Tibial nerve (tissue), 4 donors: ENCODE data around the gene PEX12. TPM values are rescaled to one million over a fixed set of nuclear protein-coding genes. Genes with fewer than 3 reads are reported as not detected.

ENCODE experiments used
- DNase-seq, 2 donors: peaks; one replicate each; pipeline ENCODE4 v3.0.0-alpha.2; 2019; ENCODE audit warnings: low spot score in 2 of 2
- H3K27ac ChIP-seq, 4 donors: fragments of 200-600 bp; sonication (generic) in 3 of 4; one replicate each; pipeline ENCODE4 v1.5.1; 2017 to 2019; ENCODE audit warnings: mild to moderate bottlenecking in 1 of 4
- H3K27me3 ChIP-seq, 2 donors: fragments of 200-600 bp; sonication (generic) in 1 of 2; one replicate each; pipeline versions ENCODE4 v1.5.1 to v1.6.0; 2017 to 2019
- H3K36me3 ChIP-seq, 3 donors: fragments of 200-600 bp; sonication (generic); one replicate each; pipeline ENCODE4 v1.5.1; 2018 to 2019
- H3K4me1 ChIP-seq, 4 donors: fragments of 200-600 bp; sonication (generic) in 3 of 4; one replicate each; pipeline ENCODE4 v1.5.1; 2017 to 2019
- H3K4me3 ChIP-seq, 4 donors: fragments of 200-600 bp; sonication (generic) in 3 of 4; one replicate each; pipeline ENCODE4 v1.5.1; 2017 to 2019; ENCODE audit warnings: mild to moderate bottlenecking in 1 of 4, moderate library complexity in 1 of 4
- H3K9me3 ChIP-seq, 4 donors: fragments of 200-600 bp; sonication (generic) in 3 of 4; one replicate each; pipeline ENCODE4 v1.5.1; 2017 to 2019
- CTCF ChIP-seq, 5 experiments: fragments of 200-600 bp in 3 of 5; fragments of 450-650 bp in 2 of 5; sonication (generic) in 3 of 5; IDR thresholded peaks; one replicate each; pipeline ENCODE4 v1.5.1; 2016 to 2019; ENCODE audit warnings: antibody characterized with exemption in 5 of 5, mild to moderate bottlenecking in 3 of 5, moderate library complexity in 2 of 5
- EP300 ChIP-seq, 2 donors: sonication (generic); formaldehyde crosslinking; IDR thresholded peaks; one replicate each; pipeline ENCODE4 v1.6.1; 2017; ENCODE audit warnings: antibody characterized with exemption in 2 of 2, mild to moderate bottlenecking in 1 of 2
- POLR2A ChIP-seq, 2 donors: fragments of 450-650 bp; IDR thresholded peaks; one replicate each; pipeline ENCODE4 v1.6.1; 2017; ENCODE audit warnings: antibody characterized with exemption in 2 of 2, mild to moderate bottlenecking in 2 of 2, moderate library complexity in 2 of 2
- WGBS, 2 donors: methylation state at CpG; one replicate each; pipeline ENCODE4 v1.1.5; 2018; 5-methylcytosine and 5-hydroxymethylcytosine counted together
- total RNA-seq, 4 donors: library from RNA; depleted of rRNA; stranded (reverse); fragments of >200 nt; gene quantifications; one replicate each; pipeline ENCODE4 v1.1.0, GENCODE V29; 2016

The PEX12 gene
- total RNA-seq, 4 donors from 2014 or later, result 4.2 to 10.8 (median 9.7) TPM

DNA sequence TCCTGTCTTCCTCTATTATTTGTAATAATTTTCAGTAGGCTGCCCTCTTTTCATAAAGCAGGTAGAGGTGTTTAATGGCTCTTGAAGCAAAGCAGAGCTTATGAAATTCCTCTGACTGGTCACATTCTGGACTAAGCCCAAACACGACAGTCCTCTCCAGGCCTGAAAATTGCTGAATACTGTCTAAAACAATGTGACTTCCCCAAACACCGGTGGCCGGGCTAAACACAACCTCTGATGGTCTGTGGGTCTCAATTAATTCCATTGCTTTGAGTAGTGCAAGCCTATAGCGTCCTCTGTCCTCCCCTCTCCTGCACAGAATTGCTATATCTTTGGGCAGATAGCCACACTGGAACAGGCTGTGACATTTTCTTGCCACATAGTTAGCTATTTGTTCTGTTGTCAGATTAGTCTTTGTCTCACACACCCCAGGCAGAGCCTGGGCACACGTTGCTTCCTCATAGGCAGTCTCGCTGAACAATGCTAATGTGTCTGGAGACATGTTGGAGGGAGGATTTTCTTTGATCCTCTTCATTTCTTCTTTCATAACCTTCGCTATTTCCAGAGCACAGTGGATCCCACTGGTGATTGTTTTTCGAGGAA is 30.1 kb downstream of the PEX12 start:
- H3K27me3 ChIP-seq, result no peaks in the 10 kb centered on the region
- H3K27ac ChIP-seq, result no peak overlapping the region
- no peaks in the 10 kb centered on the region for H3K9me3 ChIP-seq
- TF ChIP-seq POLR2A (IDR thresholded peaks at IDR 0.05) (no peak), CTCF (IDR thresholded peaks at IDR 0.05) (no peak), EP300 (IDR thresholded peaks at IDR 0.05) (no peak)
- H3K4me1 ChIP-seq, result no peaks in the 10 kb centered on the region
- WGBS, 2 donors, result 42 to 56% methylated on average over 8 of the region's 8 CpGs
- no peaks in the 10 kb centered on the region for H3K36me3 ChIP-seq
- H3K4me3 ChIP-seq, result no peak overlapping the region
- DNase-seq, result no peak

DNA sequence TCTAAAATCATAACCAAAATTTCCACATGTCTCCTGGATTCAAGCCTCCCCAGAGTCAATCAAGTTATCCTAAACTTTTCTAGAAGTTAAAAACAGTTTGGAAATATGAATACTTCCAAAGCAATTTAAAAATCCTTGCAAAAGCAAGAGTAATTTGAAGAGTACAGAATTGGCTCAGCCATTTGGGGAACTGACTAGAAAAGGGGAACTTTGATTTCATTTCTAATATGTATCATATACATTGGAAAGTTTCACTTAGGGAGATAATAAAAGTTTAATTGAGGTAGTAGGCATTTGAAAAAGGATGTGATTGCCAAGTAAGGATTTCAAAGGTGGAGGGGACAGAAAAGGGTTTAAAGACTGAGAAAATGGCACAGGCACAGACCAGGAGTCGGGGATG is 31.9 kb downstream of the PEX12 start:
- Histone ChIP-seq H3K4me1 (no peaks in the 10 kb centered on the region), H3K9me3 (no peaks in the 10 kb centered on the region), H3K27me3 (no peaks in the 10 kb centered on the region), H3K27ac (no peak overlapping the region), H3K4me3 (no peak overlapping the region), H3K36me3 (no peaks in the 10 kb centered on the region)
- TF ChIP-seq CTCF (IDR thresholded peaks at IDR 0.05) (no peak), POLR2A (IDR thresholded peaks at IDR 0.05) (no peak), EP300 (IDR thresholded peaks at IDR 0.05) (no peak)
- 66 to 67% methylated on average over 1 of the region's 1 CpG for WGBS, 2 donors
- DNase-seq, result no peak

DNA sequence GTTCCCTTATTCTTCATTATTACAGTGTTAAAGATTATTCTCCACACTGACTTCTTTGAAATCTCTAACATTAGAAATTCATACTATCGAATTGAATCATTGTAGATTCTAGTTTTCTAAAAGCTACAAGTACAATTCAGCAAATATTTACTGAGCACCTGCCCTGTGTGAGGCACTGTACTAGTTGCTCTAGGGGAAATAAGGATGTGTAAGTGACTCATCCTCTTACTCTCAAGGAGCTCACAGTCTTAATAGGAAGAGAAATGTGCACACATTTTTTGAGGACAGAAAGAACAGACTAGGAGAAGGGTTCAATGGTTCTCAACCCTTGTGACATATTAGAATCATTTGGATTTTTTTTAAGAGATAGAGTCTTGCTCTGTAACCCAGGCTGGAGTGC is 33.2 kb downstream of the PEX12 start:
- Histone ChIP-seq H3K36me3 (no peaks in the 10 kb centered on the region), H3K9me3 (no peaks in the 10 kb centered on the region), H3K4me3 (no peak overlapping the region), H3K27ac (no peak overlapping the region), H3K4me1 (peaks cover 0 to 8% (median 2%) of the 10 kb centered on the region in 4 donors), H3K27me3 (no peaks in the 10 kb centered on the region)
- 67 to 88% methylated on average over 1 of the region's 1 CpG for WGBS, 2 donors
- DNase-seq, result no peak
- no peak for TF ChIP-seq CTCF (IDR thresholded peaks at IDR 0.05)

DNA sequence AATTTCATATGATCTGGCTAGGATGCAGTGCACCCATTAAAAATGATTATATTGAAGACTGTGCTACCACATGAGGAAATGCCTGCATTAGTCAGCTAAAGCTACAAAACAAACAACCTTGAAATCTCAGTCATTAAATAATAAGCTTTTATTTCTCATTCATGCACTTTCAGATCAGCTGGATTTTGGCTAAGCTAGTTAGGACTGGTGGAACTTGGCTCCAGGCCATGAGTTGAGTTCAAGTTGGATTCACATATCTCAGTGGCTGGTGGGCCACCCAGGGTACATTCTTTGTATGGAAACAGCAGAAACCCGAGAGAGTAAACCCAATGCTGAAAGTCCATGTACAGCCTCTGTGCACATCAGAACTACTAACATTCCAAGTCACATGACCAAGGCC is 34.5 kb downstream of the PEX12 start:
- WGBS, 2 donors, result 41 to 52% methylated on average over 1 of the region's 1 CpG
- Histone ChIP-seq H3K27ac (no peak overlapping the region), H3K4me3 (no peak overlapping the region), H3K9me3 (no peaks in the 10 kb centered on the region), H3K36me3 (no peaks in the 10 kb centered on the region), H3K4me1 (peaks cover 0 to 18% (median 6%) of the 10 kb centered on the region in 4 donors), H3K27me3 (no peaks in the 10 kb centered on the region)
- TF ChIP-seq POLR2A (IDR thresholded peaks at IDR 0.05) (no peak), EP300 (IDR thresholded peaks at IDR 0.05) (no peak), CTCF (IDR thresholded peaks at IDR 0.05) (no peak)
- DNase-seq, result no peak

- no peak overlapping the region for H3K27ac ChIP-seq
- H3K27me3 ChIP-seq, result no peaks in the 10 kb centered on the region
- H3K4me1 ChIP-seq, result peaks cover 0 to 26% (median 8%) of the 10 kb centered on the region in 4 donors
- no peaks in the 10 kb centered on the region for H3K9me3 ChIP-seq
- no peak for TF ChIP-seq CTCF (IDR thresholded peaks at IDR 0.05)
- no peak for TF ChIP-seq EP300 (IDR thresholded peaks at IDR 0.05)
- no peak for TF ChIP-seq POLR2A (IDR thresholded peaks at IDR 0.05)
- no peak overlapping the region for H3K4me3 ChIP-seq
- no peak for DNase-seq
- H3K36me3 ChIP-seq, result no peaks in the 10 kb centered on the region
Observed at GRCh38 chr17:35542990-35543389, 35.4 kb downstream of the PEX12 start.
